ENCODE data around the gene CDKL1.
"Not testable (repeated sequence)": the region's sequence is repeated elsewhere in the genome, so short reads cannot be mapped to it uniquely, and the experiment has no call there.

CDKL1 gene

GRCh38 chr14:50321009-50321660, 75.5 kb downstream of the CDKL1 start:
- peak; percentile 71 for DNase-seq

- no peak for DNase-seq
Observed at GRCh38 chr14:50320283-50320682, 76.4 kb downstream of the CDKL1 start.

- DNase-seq: no peak
Observed at GRCh38 chr14:50319721-50320120, 77.0 kb downstream of the CDKL1 start.

- no peak for DNase-seq
Observed at GRCh38 chr14:50319293-50319692, 77.4 kb downstream of the CDKL1 start.

GRCh38 chr14:50318031-50318626, 78.6 kb downstream of the CDKL1 start:
- peak; percentile 30 for DNase-seq

- not testable (repeated sequence) for DNase-seq
Observed at GRCh38 chr14:50314098-50314497, 82.6 kb downstream of the CDKL1 start.

GRCh38 chr14:50312734-50313054, 84.0 kb downstream of the CDKL1 start:
- DNase-seq: no peak

GRCh38 chr14:50311972-50312733, 84.5 kb downstream of the CDKL1 start, which contains the start of the genes DMAC2L and L2HGDH:
Gene DMAC2L, plus strand, starts transcription at chr14:50312324. Its CDS starts 9,164 bp downstream, at chr14:50321488.
Gene L2HGDH, minus strand, starts transcription at chr14:50312229. Its CDS starts 79 bp downstream, at chr14:50312150.
- DNase-seq: peak; percentile 95

- no peak for DNase-seq
Observed at GRCh38 chr14:50311337-50311971, 85.2 kb downstream of the CDKL1 start.

- no peak for DNase-seq
Observed at GRCh38 chr14:50310445-50310844, 86.2 kb downstream of the CDKL1 start.

- DNase-seq: no peak
Observed at GRCh38 chr14:50308363-50308915, 88.2 kb downstream of the CDKL1 start.

- no peak for DNase-seq
Observed at GRCh38 chr14:50303744-50304471, 92.8 kb downstream of the CDKL1 start.

GRCh38 chr14:50301914-50302313, 94.8 kb downstream of the CDKL1 start:
- no peak for DNase-seq

- DNase-seq: no peak
Observed at GRCh38 chr14:50299585-50299984, 97.1 kb downstream of the CDKL1 start.

- DNase-seq: no peak
Observed at GRCh38 chr14:50290306-50290705, 106.4 kb downstream of the CDKL1 start.

- DNase-seq: no peak
Observed at GRCh38 chr14:50288146-50288545, 108.5 kb downstream of the CDKL1 start.

- no peak for DNase-seq
Observed at GRCh38 chr14:50285861-50286260, 110.8 kb downstream of the CDKL1 start.
